ENCODE data around the gene HSPA12A. TPM values are rescaled to one million over a fixed set of nuclear protein-coding genes. Genes with fewer than 3 reads are reported as not detected.

HSPA12A gene
- total RNA-seq, 6 donors from 2014 or later = 4.2 to 11.6 (median 6.1) TPM

- no peak for DNase-seq
- Histone ChIP-seq H3K27ac (no peak overlapping the region), H3K27me3 (no peaks in the 10 kb centered on the region), H3K4me3 (no peak overlapping the region), H3K9me3 (no peaks in the 10 kb centered on the region), H3K36me3 (no peaks in the 10 kb centered on the region), H3K4me1 (peaks cover 0 to 6% (median 2%) of the 10 kb centered on the region in 4 donors)
- 90 to 93% methylated on average over 15 of the region's 15 CpGs for WGBS, 2 donors
- no peak for TF ChIP-seq POLR2A (IDR thresholded peaks at IDR 0.05)
- no peak for TF ChIP-seq CTCF (IDR thresholded peaks at IDR 0.05)
- TF ChIP-seq POLR2AphosphoS5 (IDR thresholded peaks at IDR 0.05) = no peak
- ATAC-seq (ENCODE audit: low FRiP score in 2 of 2) = no peak
Measured at GRCh38 chr10:116679351-116679750, 63.0 kb downstream of the HSPA12A start.

- Histone ChIP-seq H3K27ac (no peak overlapping the region), H3K27me3 (no peaks in the 10 kb centered on the region), H3K9me3 (no peaks in the 10 kb centered on the region), H3K4me3 (no peak overlapping the region), H3K4me1 (no peaks in the 10 kb centered on the region), H3K36me3 (no peaks in the 10 kb centered on the region)
- TF ChIP-seq CTCF (IDR thresholded peaks at IDR 0.05) = no peak
- TF ChIP-seq POLR2AphosphoS5 (IDR thresholded peaks at IDR 0.05) = no peak
- TF ChIP-seq EP300 (IDR thresholded peaks at IDR 0.05) = no peak
- no peak for TF ChIP-seq POLR2A (IDR thresholded peaks at IDR 0.05)
- DNase-seq (no peak), ATAC-seq (ENCODE audit: low FRiP score in 2 of 2) (no peak)
- 80 to 87% methylated on average over 8 of the region's 8 CpGs for WGBS, 2 donors
Measured at GRCh38 chr10:116676633-116677032, 65.7 kb downstream of the HSPA12A start.

GRCh38 chr10:116676118-116676517, 66.2 kb downstream of the HSPA12A start:
- Histone ChIP-seq H3K36me3 (no peaks in the 10 kb centered on the region), H3K4me1 (no peaks in the 10 kb centered on the region), H3K27me3 (no peaks in the 10 kb centered on the region), H3K4me3 (no peak overlapping the region), H3K9me3 (no peaks in the 10 kb centered on the region), H3K27ac (no peak overlapping the region)
- 85 to 89% methylated on average over 11 of the region's 11 CpGs for WGBS, 2 donors
- no peak for DNase-seq
- no peak for TF ChIP-seq EP300 (IDR thresholded peaks at IDR 0.05)
- no peak for TF ChIP-seq POLR2AphosphoS5 (IDR thresholded peaks at IDR 0.05)
- TF ChIP-seq POLR2A (IDR thresholded peaks at IDR 0.05) = no peak
- no peak for TF ChIP-seq CTCF (IDR thresholded peaks at IDR 0.05)
- ATAC-seq (ENCODE audit: low FRiP score in 2 of 2) = no peak

GRCh38 chr10:116674901-116675423, 67.4 kb downstream of the HSPA12A start:
- TF ChIP-seq POLR2A (IDR thresholded peaks at IDR 0.05) (no peak), CTCF (IDR thresholded peaks at IDR 0.05) (no peak), POLR2AphosphoS5 (IDR thresholded peaks at IDR 0.05) (no peak), EP300 (IDR thresholded peaks at IDR 0.05) (no peak)
- H3K36me3 ChIP-seq = no peaks in the 10 kb centered on the region
- 87 to 95% methylated on average over 25 to 32 of the region's 32 CpGs for WGBS, 2 donors
- no peak overlapping the region for H3K4me3 ChIP-seq
- peaks cover 0 to 4% (median under 1%) of the 10 kb centered on the region in 4 donors for H3K27me3 ChIP-seq
- no peaks in the 10 kb centered on the region for H3K9me3 ChIP-seq
- H3K4me1 ChIP-seq = peaks cover 0 to 5% (median under 1%) of the 10 kb centered on the region in 4 donors
- DNase-seq = peak in 1 of 2 donors; percentile 81
- ATAC-seq (ENCODE audit: low FRiP score in 2 of 2) = no peak
- no peak overlapping the region for H3K27ac ChIP-seq

GRCh38 chr10:116673866-116674265, 68.5 kb downstream of the HSPA12A start:
- H3K4me1 ChIP-seq = peaks cover 0 to 9% (median 2%) of the 10 kb centered on the region in 4 donors
- H3K9me3 ChIP-seq = no peaks in the 10 kb centered on the region
- DNase-seq (no peak), ATAC-seq (ENCODE audit: low FRiP score in 2 of 2) (no peak)
- TF ChIP-seq EP300 (IDR thresholded peaks at IDR 0.05) (no peak), POLR2A (IDR thresholded peaks at IDR 0.05) (no peak), CTCF (IDR thresholded peaks at IDR 0.05) (no peak), POLR2AphosphoS5 (IDR thresholded peaks at IDR 0.05) (no peak)
- no peak overlapping the region for H3K27ac ChIP-seq
- no peak overlapping the region for H3K4me3 ChIP-seq
- no peaks in the 10 kb centered on the region for H3K36me3 ChIP-seq
- WGBS, 2 donors = 75 to 78% methylated on average over 2 of the region's 2 CpGs
- peaks cover 0 to 7% (median 2%) of the 10 kb centered on the region in 4 donors for H3K27me3 ChIP-seq

Data from upper lobe of left lung (tissue), 6 donors.